GM06990 (cell line): ENCODE results near the gene UBE3C.

Experiments used
- DNase-seq: peaks from one replicate; pipeline ENCODE4 v3.0.0-alpha.2; 2011; ENCODE audit not compliant: insufficient read length; ENCODE audit errors: extremely low read depth
- H3K27me3 ChIP-seq: replicated peaks from 2 replicates; pipeline ENCODE4 v1.6.0; 2011; ENCODE audit warnings: low read length; ENCODE audit not compliant: control insufficient read depth, insufficient read depth
- H3K36me3 ChIP-seq: 2 replicates; pipeline ENCODE4 v1.5.1; 2011; ENCODE audit warnings: low read length; ENCODE audit not compliant: control insufficient read depth, insufficient read depth
- H3K4me3 ChIP-seq: replicated peaks from 2 replicates; pipeline ENCODE4 v1.5.1; 2011; ENCODE audit warnings: low read depth, mild to moderate bottlenecking, control low read depth, low read length
- CTCF ChIP-seq: IDR thresholded peaks from 2 replicates; pipeline ENCODE4 v1.5.1; 2011; ENCODE audit warnings: low read length, control low read depth, mild to moderate bottlenecking, inconsistent platforms; ENCODE audit not compliant: insufficient read depth, poor library complexity, severe bottlenecking

UBE3C gene

GRCh38 chr7:157294773-157295172 lies 156.0 kb downstream of the UBE3C start:
- TF ChIP-seq CTCF = no peak
- Histone ChIP-seq H3K36me3 (no peaks in the 10 kb centered on the region), H3K27me3 (no peaks in the 10 kb centered on the region; the same call in 1 of the 2 replicates), H3K4me3 (no peak overlapping the region)
- DNase-seq = no peak

GRCh38 chr7:157295338-157295737 lies 156.6 kb downstream of the UBE3C start:
- Histone ChIP-seq H3K36me3 (no peaks in the 10 kb centered on the region), H3K27me3 (no peaks in the 10 kb centered on the region; the same call in 1 of the 2 replicates), H3K4me3 (no peak overlapping the region)
- TF ChIP-seq CTCF = no peak
- no peak for DNase-seq

- no peaks in the 10 kb centered on the region; the same call in 1 of the 2 replicates for H3K36me3 ChIP-seq
- no peak overlapping the region for H3K4me3 ChIP-seq
- DNase-seq = no peak
- no peak for TF ChIP-seq CTCF
- H3K27me3 ChIP-seq = no peaks in the 10 kb centered on the region
Measured at GRCh38 chr7:157297185-157297584, 158.5 kb downstream of the UBE3C start.

- TF ChIP-seq CTCF = no peak
- H3K36me3 ChIP-seq = no peaks in the 10 kb centered on the region; the same call in 1 of the 2 replicates
- no peak for DNase-seq
- no peaks in the 10 kb centered on the region for H3K27me3 ChIP-seq
- H3K4me3 ChIP-seq = no peak overlapping the region
Measured at GRCh38 chr7:157299317-157299612, 160.5 kb downstream of the UBE3C start.

GRCh38 chr7:157299613-157300368 lies 161.1 kb downstream of the UBE3C start:
- peak; percentile 4 for TF ChIP-seq CTCF
- Histone ChIP-seq H3K36me3 (no peaks in the 10 kb centered on the region; the same call in 1 of the 2 replicates), H3K27me3 (no peaks in the 10 kb centered on the region), H3K4me3 (no peak overlapping the region)
- DNase-seq = no peak
